ENCODE data around the gene FDCSP.

Gene FDCSP

DNA sequence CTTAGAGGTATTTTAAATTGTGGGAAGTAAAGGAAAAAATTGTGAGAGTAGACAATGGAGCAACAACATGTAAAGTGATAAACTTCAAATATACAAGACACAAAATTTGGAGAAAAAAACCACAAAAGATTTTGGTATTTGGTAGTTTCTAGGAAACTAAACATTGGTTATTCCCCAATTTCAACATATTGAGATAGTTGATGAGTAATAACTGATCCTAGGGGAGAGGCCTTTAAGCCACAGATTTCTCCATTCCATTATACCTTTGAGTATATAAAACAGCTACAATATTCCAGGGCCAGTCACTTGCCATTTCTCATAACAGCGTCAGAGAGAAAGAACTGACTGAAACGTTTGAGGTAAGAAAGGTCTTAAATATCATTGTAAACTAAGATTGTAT, at the start of gene FDCSP:
FDCSP (plus strand) TSS at position 301 of the 400 bp plus-strand sequence. CDS start 5,071 bp downstream, outside the sequence.
- no peaks in the 10 kb centered on the region for H3K27me3 ChIP-seq (ENCODE audit: control insufficient read depth, insufficient read depth, low read length)
- H3K36me3 ChIP-seq (ENCODE audit: control insufficient read depth, insufficient read depth, low read length), result no peaks in the 10 kb centered on the region
- no peak within 1 kb of the TSS for H3K9ac ChIP-seq (ENCODE audit: low read depth, low read length)
- no peak within 1 kb of the TSS for H3K4me3 ChIP-seq (ENCODE audit: low read depth, low read length)
- no peaks in the 10 kb centered on the region for H3K9me3 ChIP-seq (ENCODE audit: control insufficient read depth, insufficient read depth, low read length)
- H3K4me1 ChIP-seq (ENCODE audit: control insufficient read depth, insufficient read depth, low read length), result no peaks in the 10 kb centered on the region

DNA sequence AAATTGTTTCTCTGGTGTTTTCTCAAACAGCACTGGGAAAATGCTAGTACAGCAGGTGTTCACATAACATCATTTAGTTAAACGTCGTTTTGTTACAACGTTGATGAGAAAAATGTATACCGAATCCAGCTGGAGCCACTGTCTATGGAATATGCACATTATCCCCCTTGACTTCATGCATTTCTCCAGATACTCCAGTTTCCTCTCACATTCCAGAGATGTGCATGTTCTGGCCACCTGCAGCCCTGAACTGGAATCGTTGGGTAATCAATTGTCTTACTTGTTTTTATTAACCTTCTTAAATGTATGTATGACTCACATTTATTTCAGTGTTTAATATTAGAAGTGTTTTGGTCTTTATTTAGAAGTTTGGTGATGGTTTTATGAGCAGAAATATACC, 48.8 kb upstream of the FDCSP start:
- Histone ChIP-seq H3K4me1 (ENCODE audit: control insufficient read depth, insufficient read depth, low read length) (no peaks in the 10 kb centered on the region), H3K36me3 (ENCODE audit: control insufficient read depth, insufficient read depth, low read length) (no peaks in the 10 kb centered on the region), H3K27me3 (ENCODE audit: control insufficient read depth, insufficient read depth, low read length) (no peaks in the 10 kb centered on the region), H3K9ac (ENCODE audit: low read depth, low read length) (no peak overlapping the region), H3K4me3 (ENCODE audit: low read depth, low read length) (no peak overlapping the region), H3K9me3 (ENCODE audit: control insufficient read depth, insufficient read depth, low read length) (no peaks in the 10 kb centered on the region)

GRCh38 chr4:70178075-70178660, 47.8 kb upstream of the FDCSP start:
- no peaks in the 10 kb centered on the region for H3K27me3 ChIP-seq (ENCODE audit: control insufficient read depth, insufficient read depth, low read length)
- no peak overlapping the region for H3K9ac ChIP-seq (ENCODE audit: low read depth, low read length)
- no peaks in the 10 kb centered on the region for H3K4me1 ChIP-seq (ENCODE audit: control insufficient read depth, insufficient read depth, low read length)
- no peak overlapping the region for H3K4me3 ChIP-seq (ENCODE audit: low read depth, low read length)
- no peaks in the 10 kb centered on the region for H3K36me3 ChIP-seq (ENCODE audit: control insufficient read depth, insufficient read depth, low read length)
- H3K9me3 ChIP-seq (ENCODE audit: control insufficient read depth, insufficient read depth, low read length), result no peaks in the 10 kb centered on the region

GRCh38 chr4:70179811-70180210, 46.1 kb upstream of the FDCSP start:
- Histone ChIP-seq H3K27me3 (ENCODE audit: control insufficient read depth, insufficient read depth, low read length) (no peaks in the 10 kb centered on the region), H3K4me3 (ENCODE audit: low read depth, low read length) (no peak overlapping the region), H3K36me3 (ENCODE audit: control insufficient read depth, insufficient read depth, low read length) (no peaks in the 10 kb centered on the region), H3K9ac (ENCODE audit: low read depth, low read length) (no peak overlapping the region), H3K4me1 (ENCODE audit: control insufficient read depth, insufficient read depth, low read length) (no peaks in the 10 kb centered on the region), H3K9me3 (ENCODE audit: control insufficient read depth, insufficient read depth, low read length) (no peaks in the 10 kb centered on the region)

DNA sequence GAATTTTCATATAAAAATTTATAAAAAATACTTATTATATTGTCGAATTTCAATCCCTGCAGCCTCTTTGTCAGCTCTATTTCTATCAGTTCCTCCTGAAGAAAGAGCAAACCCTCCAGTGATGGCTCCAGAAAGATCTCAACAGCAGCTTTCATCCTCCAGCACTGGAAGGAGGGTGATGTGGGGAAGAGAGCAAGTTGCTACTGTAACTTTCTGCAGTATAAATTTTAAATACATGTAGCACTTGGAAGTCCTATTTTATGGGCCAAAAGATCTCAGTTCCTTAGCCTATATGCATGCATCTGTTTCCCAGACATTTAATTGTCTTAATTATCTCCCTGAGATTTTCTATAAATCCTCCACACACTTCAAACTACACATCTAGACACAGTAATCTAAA, 44.1 kb upstream of the FDCSP start:
- Histone ChIP-seq H3K27me3 (ENCODE audit: control insufficient read depth, insufficient read depth, low read length) (no peaks in the 10 kb centered on the region), H3K9ac (ENCODE audit: low read depth, low read length) (no peak overlapping the region), H3K9me3 (ENCODE audit: control insufficient read depth, insufficient read depth, low read length) (no peaks in the 10 kb centered on the region), H3K4me1 (ENCODE audit: control insufficient read depth, insufficient read depth, low read length) (no peaks in the 10 kb centered on the region), H3K4me3 (ENCODE audit: low read depth, low read length) (no peak overlapping the region), H3K36me3 (ENCODE audit: control insufficient read depth, insufficient read depth, low read length) (no peaks in the 10 kb centered on the region)

DNA sequence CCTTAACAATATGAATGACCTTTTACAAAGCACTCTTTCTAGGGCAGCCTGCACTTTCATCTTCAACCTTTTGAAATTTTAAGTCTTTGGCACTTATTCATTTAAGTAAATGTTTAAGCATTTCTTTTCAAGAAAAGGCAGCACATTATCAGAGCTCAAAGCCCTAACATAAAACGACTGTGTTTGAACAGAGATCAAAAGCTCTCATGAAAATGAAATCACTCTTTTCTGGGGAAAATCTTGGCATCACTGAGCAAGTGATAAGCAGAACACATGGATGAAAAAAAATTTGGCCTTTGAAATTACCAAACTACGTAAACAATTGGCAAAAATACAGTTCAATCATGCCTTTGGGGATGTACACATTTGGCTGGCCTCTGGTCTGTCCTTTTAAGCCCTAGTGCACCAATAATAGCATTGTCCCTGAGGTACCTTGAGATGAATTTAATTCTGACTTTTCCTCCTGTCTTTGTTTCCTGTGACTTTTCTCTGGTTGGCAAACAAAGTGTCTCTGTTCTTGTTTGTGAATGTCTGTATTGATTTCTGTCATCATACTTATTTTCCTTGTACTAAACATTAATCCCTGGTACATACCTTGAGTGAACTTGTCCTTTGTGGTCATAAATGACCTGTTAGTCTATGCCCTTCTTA, 43.3 kb upstream of the FDCSP start:
- no peaks in the 10 kb centered on the region for H3K9me3 ChIP-seq (ENCODE audit: control insufficient read depth, insufficient read depth, low read length)
- no peaks in the 10 kb centered on the region for H3K4me1 ChIP-seq (ENCODE audit: control insufficient read depth, insufficient read depth, low read length)
- no peaks in the 10 kb centered on the region for H3K27me3 ChIP-seq (ENCODE audit: control insufficient read depth, insufficient read depth, low read length)
- no peak overlapping the region for H3K9ac ChIP-seq (ENCODE audit: low read depth, low read length)
- H3K36me3 ChIP-seq (ENCODE audit: control insufficient read depth, insufficient read depth, low read length), result no peaks in the 10 kb centered on the region
- no peak overlapping the region for H3K4me3 ChIP-seq (ENCODE audit: low read depth, low read length)

DNA sequence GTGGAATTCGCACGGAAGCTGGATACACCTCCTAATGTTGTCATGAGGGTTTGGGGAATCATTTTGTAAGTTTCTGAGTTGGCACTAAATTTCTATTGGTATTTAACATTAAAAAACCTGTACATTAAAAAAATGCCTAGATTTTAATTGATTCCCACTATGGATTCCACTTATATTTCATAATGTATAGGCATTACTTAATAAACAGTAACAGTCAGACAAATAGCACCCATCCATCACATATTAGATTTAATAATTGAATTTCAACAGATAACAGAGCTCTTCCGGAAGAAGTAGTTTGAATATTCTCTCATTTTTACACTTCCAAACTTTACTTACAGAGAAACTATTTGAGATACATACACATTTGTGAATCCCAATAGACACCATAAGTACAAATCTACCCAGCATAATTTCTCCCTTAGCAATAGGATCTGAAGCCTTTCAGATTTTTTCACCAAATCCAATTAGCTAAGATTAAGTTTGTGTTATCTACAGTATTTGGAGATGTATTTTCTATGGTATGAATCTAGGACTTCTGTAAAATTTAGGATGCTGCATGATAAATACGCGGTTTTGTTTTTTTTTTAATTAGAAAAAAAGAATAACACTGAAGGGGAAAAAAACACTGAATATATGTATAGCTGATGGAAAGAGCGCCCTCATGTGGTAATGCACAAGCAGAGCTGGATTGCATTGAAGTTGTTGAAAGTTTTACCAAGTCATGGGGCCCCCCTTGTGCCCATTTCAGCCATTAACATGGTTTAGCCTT, 42.6 kb upstream of the FDCSP start:
- no peaks in the 10 kb centered on the region for H3K27me3 ChIP-seq (ENCODE audit: control insufficient read depth, insufficient read depth, low read length)
- H3K4me1 ChIP-seq (ENCODE audit: control insufficient read depth, insufficient read depth, low read length), result no peaks in the 10 kb centered on the region
- H3K9me3 ChIP-seq (ENCODE audit: control insufficient read depth, insufficient read depth, low read length), result no peaks in the 10 kb centered on the region
- H3K9ac ChIP-seq (ENCODE audit: low read depth, low read length), result no peak overlapping the region
- no peak overlapping the region for H3K4me3 ChIP-seq (ENCODE audit: low read depth, low read length)
- H3K36me3 ChIP-seq (ENCODE audit: control insufficient read depth, insufficient read depth, low read length), result no peaks in the 10 kb centered on the region

GRCh38 chr4:70183940-70184246, 42.0 kb upstream of the FDCSP start:
- Histone ChIP-seq H3K27me3 (ENCODE audit: control insufficient read depth, insufficient read depth, low read length) (no peaks in the 10 kb centered on the region), H3K4me1 (ENCODE audit: control insufficient read depth, insufficient read depth, low read length) (no peaks in the 10 kb centered on the region), H3K9me3 (ENCODE audit: control insufficient read depth, insufficient read depth, low read length) (no peaks in the 10 kb centered on the region), H3K4me3 (ENCODE audit: low read depth, low read length) (no peak overlapping the region), H3K36me3 (ENCODE audit: control insufficient read depth, insufficient read depth, low read length) (no peaks in the 10 kb centered on the region), H3K9ac (ENCODE audit: low read depth, low read length) (no peak overlapping the region)

DNA sequence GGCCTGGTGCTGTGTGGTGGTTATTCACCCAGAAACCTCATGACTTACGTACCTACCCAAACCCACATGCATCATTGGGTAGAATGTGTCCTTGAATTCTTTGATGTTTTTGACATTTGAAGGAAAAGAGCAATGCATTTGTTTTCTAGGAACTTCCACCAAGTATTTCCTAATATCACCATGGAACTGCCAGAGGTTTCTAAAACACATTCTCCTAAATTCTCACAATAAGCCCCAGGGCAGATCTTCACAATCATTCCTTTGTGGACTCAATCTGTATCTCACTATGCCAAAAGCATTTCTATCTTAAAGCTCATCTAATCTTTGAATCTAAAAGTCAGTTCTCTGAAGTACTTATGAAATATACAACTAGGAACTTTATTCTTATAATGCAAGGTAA, 38.7 kb upstream of the FDCSP start:
- Histone ChIP-seq H3K27me3 (ENCODE audit: control insufficient read depth, insufficient read depth, low read length) (no peaks in the 10 kb centered on the region), H3K9ac (ENCODE audit: low read depth, low read length) (no peak overlapping the region), H3K36me3 (ENCODE audit: control insufficient read depth, insufficient read depth, low read length) (no peaks in the 10 kb centered on the region), H3K4me3 (ENCODE audit: low read depth, low read length) (no peak overlapping the region), H3K9me3 (ENCODE audit: control insufficient read depth, insufficient read depth, low read length) (no peaks in the 10 kb centered on the region), H3K4me1 (ENCODE audit: control insufficient read depth, insufficient read depth, low read length) (no peaks in the 10 kb centered on the region)

DNA sequence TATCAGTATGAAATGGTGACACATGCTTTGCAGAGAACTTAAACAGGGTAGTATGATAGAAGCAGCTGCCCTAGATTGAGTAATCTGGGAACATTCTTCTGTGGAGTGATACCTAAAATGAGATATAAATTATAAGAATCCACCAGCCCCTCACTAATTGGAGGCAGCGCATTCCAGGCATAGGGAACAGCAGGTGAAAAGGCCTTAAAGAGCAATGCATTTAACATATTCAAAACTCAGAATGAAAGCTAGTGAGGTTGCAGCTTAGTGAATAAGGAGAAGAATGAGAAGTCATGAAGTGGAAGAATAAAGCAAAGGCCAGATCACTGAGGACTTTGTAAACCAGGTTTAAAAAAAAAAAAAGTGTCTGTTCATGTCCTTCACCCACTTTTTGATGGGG, 35.3 kb upstream of the FDCSP start:
- Histone ChIP-seq H3K4me3 (ENCODE audit: low read depth, low read length) (no peak overlapping the region), H3K27me3 (ENCODE audit: control insufficient read depth, insufficient read depth, low read length) (no peaks in the 10 kb centered on the region), H3K9me3 (ENCODE audit: control insufficient read depth, insufficient read depth, low read length) (no peaks in the 10 kb centered on the region), H3K4me1 (ENCODE audit: control insufficient read depth, insufficient read depth, low read length) (no peaks in the 10 kb centered on the region), H3K9ac (ENCODE audit: low read depth, low read length) (no peak overlapping the region), H3K36me3 (ENCODE audit: control insufficient read depth, insufficient read depth, low read length) (no peaks in the 10 kb centered on the region)

DNA sequence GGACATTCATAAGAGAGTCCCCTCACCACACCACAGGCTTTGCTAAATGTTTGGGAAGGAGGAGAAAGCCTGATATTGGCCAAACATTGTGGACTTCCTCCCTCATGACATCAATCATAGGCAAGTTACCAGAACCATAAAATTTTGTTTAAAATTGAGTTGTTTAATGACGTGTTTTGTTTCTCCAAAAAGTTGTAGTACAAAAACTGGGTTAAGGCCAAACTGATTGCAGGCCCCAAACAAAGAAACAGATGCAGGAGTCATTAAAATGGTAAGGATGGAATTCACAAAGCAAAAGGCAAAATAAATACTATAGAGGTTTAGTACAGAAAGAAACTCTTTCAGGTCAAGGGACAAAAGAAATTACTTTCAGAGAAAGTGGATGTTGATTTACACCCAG, 34.3 kb upstream of the FDCSP start:
- H3K9ac ChIP-seq (ENCODE audit: low read depth, low read length), result no peak overlapping the region
- H3K4me1 ChIP-seq (ENCODE audit: control insufficient read depth, insufficient read depth, low read length), result no peaks in the 10 kb centered on the region
- H3K4me3 ChIP-seq (ENCODE audit: low read depth, low read length), result no peak overlapping the region
- H3K27me3 ChIP-seq (ENCODE audit: control insufficient read depth, insufficient read depth, low read length), result no peaks in the 10 kb centered on the region
- no peaks in the 10 kb centered on the region for H3K9me3 ChIP-seq (ENCODE audit: control insufficient read depth, insufficient read depth, low read length)
- no peaks in the 10 kb centered on the region for H3K36me3 ChIP-seq (ENCODE audit: control insufficient read depth, insufficient read depth, low read length)

- H3K4me3 ChIP-seq (ENCODE audit: low read depth, low read length), result no peak overlapping the region
- no peaks in the 10 kb centered on the region for H3K27me3 ChIP-seq (ENCODE audit: control insufficient read depth, insufficient read depth, low read length)
- no peaks in the 10 kb centered on the region for H3K4me1 ChIP-seq (ENCODE audit: control insufficient read depth, insufficient read depth, low read length)
- H3K9ac ChIP-seq (ENCODE audit: low read depth, low read length), result no peak overlapping the region
- no peaks in the 10 kb centered on the region for H3K9me3 ChIP-seq (ENCODE audit: control insufficient read depth, insufficient read depth, low read length)
- no peaks in the 10 kb centered on the region for H3K36me3 ChIP-seq (ENCODE audit: control insufficient read depth, insufficient read depth, low read length)
Measured at GRCh38 chr4:70192895-70193294, 33.0 kb upstream of the FDCSP start.

Measured in iPS-15b (cell line).